Keratinocyte (primary cell): ENCODE measurements around the gene ELFN2. TPM values are rescaled to one million over a fixed set of nuclear protein-coding genes. Genes with fewer than 3 reads are reported as not detected.

ENCODE experiments used
- DNase-seq: peaks from one replicate; pipeline ENCODE4 v3.0.0-alpha.2; 2011; ENCODE audit warnings: low read depth, missing footprints, low spot score
- FAIRE-seq: peaks from 2 replicates; lab custom pipeline; 2011; peaks lifted over from hg19 to GRCh38; lab: Jason Lieb, UNC
- H2AFZ ChIP-seq: 2 replicates; pipeline ENCODE4 v1.6.0; 2012; ENCODE audit warnings: low read length, control low read depth, inconsistent platforms; ENCODE audit not compliant: control insufficient read depth
- H3K27ac ChIP-seq: 2 replicates; pipeline ENCODE4 v1.5.1; 2011; ENCODE audit warnings: low read length; ENCODE audit not compliant: control insufficient read depth, insufficient read depth
- H3K27me3 ChIP-seq: 3 replicates; pipeline ENCODE4 v1.6.0; 2011; ENCODE audit warnings: low read length; ENCODE audit not compliant: control insufficient read depth, insufficient read depth; ENCODE audit errors: extremely low read depth
- H3K36me3 ChIP-seq, 2 experiments: 2 replicates in 1 of 2; 3 replicates in 1 of 2; pipeline ENCODE4 v1.5.1; 2011; ENCODE audit warnings: low read length in 2 of 2, mild to moderate bottlenecking in 1 of 2; ENCODE audit not compliant: control insufficient read depth in 2 of 2, insufficient read depth in 2 of 2; ENCODE audit errors: extremely low read depth in 1 of 2
- H3K4me1 ChIP-seq: 3 replicates; pipeline ENCODE4 v1.5.1; 2011; ENCODE audit warnings: low read length; ENCODE audit not compliant: control insufficient read depth, insufficient read depth; ENCODE audit errors: extremely low read depth
- H3K4me2 ChIP-seq: 3 replicates; pipeline ENCODE4 v1.6.0; 2011; ENCODE audit warnings: low read depth, low read length; ENCODE audit not compliant: control insufficient read depth, insufficient read depth; ENCODE audit errors: extremely low read depth
- H3K4me3 ChIP-seq, 3 experiments: fragments of 200-600 bp in 1 of 3; sonication (generic) in 1 of 3; 2 replicates in 2 of 3; 3 replicates in 1 of 3; pipeline ENCODE4 v1.5.1; 2011 to 2016; ENCODE audit warnings: low read length in 3 of 3, mild to moderate bottlenecking in 3 of 3, control low read depth in 2 of 3, inconsistent platforms in 1 of 3, low read depth in 1 of 3, mixed read lengths in 1 of 3, mixed run types in 1 of 3, moderate library complexity in 1 of 3; ENCODE audit not compliant: control insufficient read depth in 2 of 3, insufficient read depth in 2 of 3; ENCODE audit errors: extremely low read depth in 1 of 3
- H3K79me2 ChIP-seq: 2 replicates; pipeline ENCODE4 v1.6.0; 2012; ENCODE audit warnings: low read length; ENCODE audit not compliant: control insufficient read depth, insufficient read depth
- H3K9ac ChIP-seq: 3 replicates; pipeline ENCODE4 v1.6.0; 2011; ENCODE audit warnings: low read length; ENCODE audit not compliant: control insufficient read depth, insufficient read depth; ENCODE audit errors: extremely low read depth
- H3K9me1 ChIP-seq: 3 replicates; pipeline ENCODE4 v1.6.0; 2011; ENCODE audit warnings: low read length; ENCODE audit not compliant: control insufficient read depth, insufficient read depth; ENCODE audit errors: extremely low read depth
- H3K9me3 ChIP-seq: 2 replicates; pipeline ENCODE4 v1.5.1; 2012; ENCODE audit warnings: low read depth, low read length; ENCODE audit not compliant: control insufficient read depth
- H4K20me1 ChIP-seq: 3 replicates; pipeline ENCODE4 v1.6.0; 2011; ENCODE audit warnings: low read length; ENCODE audit not compliant: control insufficient read depth, insufficient read depth; ENCODE audit errors: extremely low read depth
- EZH2 ChIP-seq: IDR thresholded peaks from one replicate; pipeline ENCODE4 v1.6.1; 2012; ENCODE audit warnings: inconsistent platforms, mild to moderate bottlenecking, low read length, moderate library complexity
- dilution Hi-C: fragments of 300-500 bp; cut with MboI; formaldehyde crosslinking; loops from one replicate; pipeline ENCODE4 v1.7.0; 2020; ENCODE audit warnings: low sequenced_read_pairs; ENCODE audit not compliant: extremely low pct_ligation_motif_present
- polyA plus RNA-seq, 5 experiments: library from polyadenylated mRNA; depleted of rRNA in 3 of 5; stranded (reverse) in 3 of 5; stranded (forward) in 1 of 5; unstranded in 1 of 5; fragments of >200 nt; gene quantifications; 1 replicate in 1 of 5; 2 replicates in 3 of 5; 3 replicates in 1 of 5; pipeline versions ENCODE4 v1.2.1 to v1.2.3, GENCODE V29; 2011 to 2012; ENCODE audit warnings: missing spikeins in 2 of 5, low read depth in 1 of 5, low replicate concordance in 1 of 5
- TF ChIP-seq, protein P1 (sequence below), 3 experiments: IDR thresholded peaks in 1 of 3; conservative IDR thresholded peaks in 1 of 3; optimal IDR thresholded peaks in 1 of 3; 2 replicates in 2 of 3; 3 replicates in 1 of 3; pipeline versions ENCODE3 to v1.5.1; 2011; ENCODE audit warnings: low read length in 3 of 3, mild to moderate bottlenecking in 3 of 3, moderate library complexity in 2 of 3, control low read depth in 1 of 3, inconsistent platforms in 1 of 3; ENCODE audit not compliant: insufficient read depth in 2 of 3; ENCODE audit errors: extremely low read depth in 1 of 3

Gene ELFN2
- polyA plus RNA-seq, 1 donor (not counting 4 experiments of a cell fraction or from before 2014, with no cell fraction given), result 0.13 TPM

DNA sequence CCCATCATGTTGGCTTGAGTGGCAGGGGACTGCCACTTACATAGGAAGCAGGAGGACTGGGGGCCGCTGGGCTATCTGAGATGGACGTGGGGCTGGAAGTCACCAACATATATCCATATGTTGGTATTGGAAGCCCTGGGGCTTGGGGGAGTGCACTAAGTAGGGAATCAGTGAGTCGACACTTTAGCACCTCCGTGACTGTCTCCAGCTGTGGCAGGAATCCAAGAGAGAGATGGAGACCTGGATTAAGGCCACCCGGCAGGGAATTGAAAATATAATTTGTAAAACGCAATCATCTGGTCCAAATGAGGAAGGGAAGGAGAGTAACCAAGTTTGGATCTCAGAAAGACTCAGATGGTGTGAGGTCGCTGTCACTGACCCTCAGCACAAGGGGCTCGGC is 68.4 kb downstream of the ELFN2 start:
- Histone ChIP-seq H3K4me1 (no peaks in the 10 kb centered on the region), H3K4me2 (no peak overlapping the region), H3K27ac (no peak overlapping the region), H3K9me1 (no peaks in the 10 kb centered on the region), H3K79me2 (no peaks in the 10 kb centered on the region), H4K20me1 (no peaks in the 10 kb centered on the region), H3K36me3 (no peaks in the 10 kb centered on the region), H2AFZ (no peak overlapping the region), H3K27me3 (peaks cover 35% of the 10 kb centered on the region), H3K9me3 (no peaks in the 10 kb centered on the region), H3K4me3 (no peak overlapping the region), H3K9ac (no peak overlapping the region)
- no peak for DNase-seq
- dilution Hi-C loops, result no loop called here
- TF ChIP-seq, protein P1, sequence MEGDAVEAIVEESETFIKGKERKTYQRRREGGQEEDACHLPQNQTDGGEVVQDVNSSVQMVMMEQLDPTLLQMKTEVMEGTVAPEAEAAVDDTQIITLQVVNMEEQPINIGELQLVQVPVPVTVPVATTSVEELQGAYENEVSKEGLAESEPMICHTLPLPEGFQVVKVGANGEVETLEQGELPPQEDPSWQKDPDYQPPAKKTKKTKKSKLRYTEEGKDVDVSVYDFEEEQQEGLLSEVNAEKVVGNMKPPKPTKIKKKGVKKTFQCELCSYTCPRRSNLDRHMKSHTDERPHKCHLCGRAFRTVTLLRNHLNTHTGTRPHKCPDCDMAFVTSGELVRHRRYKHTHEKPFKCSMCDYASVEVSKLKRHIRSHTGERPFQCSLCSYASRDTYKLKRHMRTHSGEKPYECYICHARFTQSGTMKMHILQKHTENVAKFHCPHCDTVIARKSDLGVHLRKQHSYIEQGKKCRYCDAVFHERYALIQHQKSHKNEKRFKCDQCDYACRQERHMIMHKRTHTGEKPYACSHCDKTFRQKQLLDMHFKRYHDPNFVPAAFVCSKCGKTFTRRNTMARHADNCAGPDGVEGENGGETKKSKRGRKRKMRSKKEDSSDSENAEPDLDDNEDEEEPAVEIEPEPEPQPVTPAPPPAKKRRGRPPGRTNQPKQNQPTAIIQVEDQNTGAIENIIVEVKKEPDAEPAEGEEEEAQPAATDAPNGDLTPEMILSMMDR (optimal IDR thresholded peaks at IDR 0.05 in 1 of 3, IDR thresholded peaks at IDR 0.05 in 1 of 3, conservative IDR thresholded peaks at IDR 0.05 in 1 of 3; ENCODE audit: extremely low read depth in 1 of 3, insufficient read depth in 2 of 3, low read length in 3 of 3), result no peak
- TF ChIP-seq EZH2, result no peak
- no peak for FAIRE-seq

GRCh38 chr22:37358386-37358785 is 68.9 kb downstream of the ELFN2 start:
- dilution Hi-C loops, result no loop called here
- H3K27me3 ChIP-seq, result peaks cover 41% of the 10 kb centered on the region

More at GRCh38 chr22:37358386-37358785, 68.9 kb downstream of the ELFN2 start:
- H2AFZ ChIP-seq, result no peak overlapping the region
- H3K9me3 ChIP-seq, result no peaks in the 10 kb centered on the region
- H3K4me2 ChIP-seq, result no peak overlapping the region
- no peak for TF ChIP-seq EZH2
- TF ChIP-seq, protein P1 (optimal IDR thresholded peaks at IDR 0.05 in 1 of 3, IDR thresholded peaks at IDR 0.05 in 1 of 3, conservative IDR thresholded peaks at IDR 0.05 in 1 of 3; ENCODE audit: extremely low read depth in 1 of 3, insufficient read depth in 2 of 3, low read length in 3 of 3), result no peak
- no peaks in the 10 kb centered on the region for H3K79me2 ChIP-seq
- no peaks in the 10 kb centered on the region for H4K20me1 ChIP-seq
- no peaks in the 10 kb centered on the region for H3K4me1 ChIP-seq
- no peaks in the 10 kb centered on the region for H3K9me1 ChIP-seq
- DNase-seq (no peak), FAIRE-seq (no peak)
- no peak overlapping the region for H3K27ac ChIP-seq
- no peaks in the 10 kb centered on the region for H3K36me3 ChIP-seq
- H3K9ac ChIP-seq, result no peak overlapping the region
- no peak overlapping the region for H3K4me3 ChIP-seq
